Activated CD4-positive, alpha-beta T cell treated with anti-CD3 and anti-CD28 coated beads, Interleukin-2, amount 10 ng/mL, durations not matched to agents 24 days and 14 days (primary cell): ENCODE results near the gene MCM10. TPM values are rescaled to one million over a fixed set of nuclear protein-coding genes. Genes with fewer than 3 reads are reported as not detected.
A peak's percentile ranks its signal among the peaks of the same experiment; 100 is the strongest.

ENCODE experiments used
- DNase-seq: peaks from one replicate; pipeline ENCODE4 v3.0.0; 2022
- H3K27ac Mint-ChIP-seq: one replicate; pipeline ENCODE4 v1.8.0; 2022; ENCODE audit warnings: mild to moderate bottlenecking, mixed read lengths
- H3K27me3 Mint-ChIP-seq: one replicate; pipeline ENCODE4 v1.8.0; 2022; ENCODE audit warnings: mixed read lengths
- H3K36me3 Mint-ChIP-seq: one replicate; pipeline ENCODE4 v1.8.0; 2022; ENCODE audit warnings: low read depth, mild to moderate bottlenecking, mixed read lengths
- H3K4me1 Mint-ChIP-seq: one replicate; pipeline ENCODE4 v1.8.0; 2021; ENCODE audit warnings: mixed read lengths
- H3K4me3 Mint-ChIP-seq: one replicate; pipeline ENCODE4 v1.8.0; 2022; ENCODE audit warnings: mild to moderate bottlenecking, moderate library complexity, mixed read lengths
- H3K9me3 Mint-ChIP-seq: one replicate; pipeline ENCODE4 v1.8.0; 2021; ENCODE audit warnings: mixed read lengths
- intact Hi-C: fragments of 100-400 bp; cut with micrococcal nuclease; formaldehyde crosslinking; loops from one replicate; pipeline ENCODE4 v1.15.1; 2023
- total RNA-seq: library from RNA; stranded (reverse); gene quantifications from 2 replicates; pipeline ENCODE4 v1.2.3, GENCODE V29; 2022

MCM10 gene
- total RNA-seq, 1 donor from 2014 or later = 107 TPM

DNA sequence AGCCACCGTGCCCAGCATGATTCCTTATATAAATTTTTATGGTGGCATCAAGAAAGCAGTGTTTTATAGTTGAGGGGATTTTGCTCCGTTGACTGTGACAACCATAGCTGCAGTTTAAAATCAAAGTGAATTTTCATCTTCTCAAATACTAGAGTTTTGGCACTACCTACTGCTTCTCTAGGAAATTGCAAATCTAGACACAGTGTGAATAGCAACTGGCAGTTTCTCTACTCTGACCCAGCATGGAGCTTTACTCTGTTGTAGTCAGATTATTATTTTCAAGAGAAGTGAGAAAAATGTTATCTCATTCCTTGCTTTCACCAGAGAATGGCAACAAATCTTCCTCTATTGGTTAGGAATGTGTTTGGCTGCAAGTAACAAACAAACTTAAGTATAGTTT, 22.9 kb downstream of the MCM10 start:
- DNase-seq = no peak
- H3K27me3 Mint-ChIP-seq = no peaks in the 10 kb centered on the region
- no peaks in the 10 kb centered on the region for H3K9me3 Mint-ChIP-seq
- H3K4me1 Mint-ChIP-seq = no peaks in the 10 kb centered on the region
- H3K4me3 Mint-ChIP-seq = no peak overlapping the region
- peaks cover 54% of the 10 kb centered on the region for H3K36me3 Mint-ChIP-seq
- intact Hi-C loops = no loop called here
- H3K27ac Mint-ChIP-seq = no peak overlapping the region

DNA sequence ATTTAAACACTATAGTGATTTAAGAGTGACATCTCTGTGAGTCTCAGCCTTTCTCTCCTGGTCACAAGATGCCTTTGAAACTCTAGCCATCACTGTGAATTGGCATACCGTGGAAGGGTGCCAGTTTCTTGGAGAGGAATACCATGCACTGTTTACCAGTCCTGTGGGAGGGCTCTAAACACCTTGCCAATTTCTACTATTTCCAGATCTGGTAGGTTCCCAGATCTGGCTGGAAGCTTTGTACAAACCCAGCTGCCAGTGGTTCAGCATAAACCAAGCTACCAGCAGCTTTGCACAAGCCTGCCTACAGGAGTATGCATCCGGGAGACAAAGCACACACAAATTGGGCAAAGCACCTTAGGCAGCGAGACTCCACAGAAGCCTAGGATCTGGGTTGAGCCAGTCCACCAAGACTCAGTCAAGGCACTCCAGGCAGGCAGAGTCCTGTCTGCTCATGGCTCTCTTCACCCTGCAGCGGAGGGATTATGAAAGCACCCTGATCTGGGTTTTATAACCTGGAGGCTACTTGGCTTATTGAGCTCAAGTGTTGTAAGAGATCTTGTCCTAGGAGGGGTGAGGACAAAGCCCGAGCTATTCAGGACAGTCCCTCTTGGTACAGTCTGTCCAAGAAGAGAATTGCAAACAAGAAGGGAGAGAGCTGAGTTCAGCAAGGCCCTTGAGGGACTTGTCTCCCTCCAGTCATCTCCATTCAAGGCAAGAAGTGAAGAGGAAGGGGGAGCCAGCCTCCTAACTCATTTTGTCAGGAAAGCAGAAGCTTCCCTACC, 23.6 kb downstream of the MCM10 start:
- H3K4me3 Mint-ChIP-seq = no peak overlapping the region
- no peaks in the 10 kb centered on the region for H3K4me1 Mint-ChIP-seq
- intact Hi-C loops = no loop called here
- H3K27ac Mint-ChIP-seq = no peak overlapping the region
- H3K9me3 Mint-ChIP-seq = no peaks in the 10 kb centered on the region
- H3K27me3 Mint-ChIP-seq = no peaks in the 10 kb centered on the region
- no peak for DNase-seq
- peaks cover 57% of the 10 kb centered on the region for H3K36me3 Mint-ChIP-seq

DNA sequence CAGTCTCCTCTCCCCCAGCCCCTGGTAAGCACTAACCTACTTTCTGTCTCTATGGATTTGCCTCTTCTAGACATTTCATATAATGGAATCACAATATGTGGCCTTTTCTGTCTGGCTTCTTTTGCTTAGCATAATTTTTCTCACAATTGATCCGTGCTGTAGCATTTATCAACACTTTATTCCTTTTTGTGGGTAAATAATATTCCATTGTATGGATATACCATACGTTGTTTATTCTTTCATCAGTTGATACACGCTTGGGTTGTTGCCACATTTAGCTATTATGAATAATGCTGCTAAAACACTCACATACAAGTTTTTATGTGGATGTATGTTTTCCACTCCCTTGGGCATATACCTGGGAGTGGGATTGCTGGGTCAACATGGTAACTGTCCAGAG, 25.8 kb downstream of the MCM10 start:
- Mint-ChIP-seq H3K4me3 (no peak overlapping the region), H3K27me3 (no peaks in the 10 kb centered on the region), H3K9me3 (no peaks in the 10 kb centered on the region), H3K4me1 (no peaks in the 10 kb centered on the region), H3K36me3 (peaks cover 51% of the 10 kb centered on the region), H3K27ac (no peak overlapping the region)
- DNase-seq = no peak
- intact Hi-C loops = no loop called here

- Mint-ChIP-seq H3K36me3 (peaks cover 50% of the 10 kb centered on the region), H3K4me1 (no peaks in the 10 kb centered on the region), H3K9me3 (no peaks in the 10 kb centered on the region), H3K4me3 (no peak overlapping the region), H3K27ac (no peak overlapping the region), H3K27me3 (no peaks in the 10 kb centered on the region)
- intact Hi-C loops = no loop called here
- DNase-seq = no peak
These were observed 27.2 kb downstream of the MCM10 start for GRCh38 chr10:13188593-13188992.

DNA sequence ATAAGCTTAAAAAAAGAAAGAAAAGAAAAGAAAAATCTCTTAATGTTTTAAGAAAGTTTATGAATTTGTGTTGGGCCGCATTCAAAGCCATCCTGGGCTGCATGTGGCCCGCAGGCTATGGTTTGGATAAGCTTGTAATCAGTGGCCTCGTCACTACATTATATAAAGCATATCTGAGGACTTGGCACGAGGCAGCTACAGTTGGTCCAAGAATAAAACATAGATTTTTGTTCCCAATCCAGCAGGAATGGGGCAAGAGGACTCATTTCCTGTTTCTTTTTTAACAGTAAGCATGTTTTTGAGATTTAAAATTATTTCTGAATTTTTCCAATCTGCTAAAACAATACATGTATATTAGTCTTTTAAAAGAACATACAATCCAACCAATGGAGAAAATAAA, 28.6 kb downstream of the MCM10 start:
- Mint-ChIP-seq H3K36me3 (peaks cover 51% of the 10 kb centered on the region), H3K9me3 (no peaks in the 10 kb centered on the region), H3K27me3 (no peaks in the 10 kb centered on the region), H3K27ac (no peak overlapping the region), H3K4me1 (no peaks in the 10 kb centered on the region), H3K4me3 (no peak overlapping the region)
- intact Hi-C loops = no loop called here
- no peak for DNase-seq

- no peaks in the 10 kb centered on the region for H3K27me3 Mint-ChIP-seq
- H3K4me1 Mint-ChIP-seq = no peaks in the 10 kb centered on the region
- DNase-seq = no peak
- H3K27ac Mint-ChIP-seq = no peak overlapping the region
- intact Hi-C loops = no loop called here
- H3K9me3 Mint-ChIP-seq = no peaks in the 10 kb centered on the region
- peaks cover 50% of the 10 kb centered on the region for H3K36me3 Mint-ChIP-seq
- H3K4me3 Mint-ChIP-seq = no peak overlapping the region
These were observed 29.5 kb downstream of the MCM10 start for GRCh38 chr10:13190816-13191215.

- Mint-ChIP-seq H3K36me3 (peaks cover 49% of the 10 kb centered on the region), H3K4me1 (no peaks in the 10 kb centered on the region), H3K27ac (no peak overlapping the region), H3K27me3 (no peaks in the 10 kb centered on the region), H3K4me3 (no peak overlapping the region), H3K9me3 (no peaks in the 10 kb centered on the region)
- intact Hi-C loops = no loop called here
- no peak for DNase-seq
These were observed 30.0 kb downstream of the MCM10 start for GRCh38 chr10:13191362-13191761.

GRCh38 chr10:13193637-13194036, 32.3 kb downstream of the MCM10 start:
- Mint-ChIP-seq H3K36me3 (peaks cover 42% of the 10 kb centered on the region), H3K27me3 (no peaks in the 10 kb centered on the region), H3K27ac (no peak overlapping the region), H3K9me3 (no peaks in the 10 kb centered on the region), H3K4me3 (no peak overlapping the region), H3K4me1 (no peaks in the 10 kb centered on the region)
- DNase-seq = no peak
- intact Hi-C loops = no loop called here

DNA sequence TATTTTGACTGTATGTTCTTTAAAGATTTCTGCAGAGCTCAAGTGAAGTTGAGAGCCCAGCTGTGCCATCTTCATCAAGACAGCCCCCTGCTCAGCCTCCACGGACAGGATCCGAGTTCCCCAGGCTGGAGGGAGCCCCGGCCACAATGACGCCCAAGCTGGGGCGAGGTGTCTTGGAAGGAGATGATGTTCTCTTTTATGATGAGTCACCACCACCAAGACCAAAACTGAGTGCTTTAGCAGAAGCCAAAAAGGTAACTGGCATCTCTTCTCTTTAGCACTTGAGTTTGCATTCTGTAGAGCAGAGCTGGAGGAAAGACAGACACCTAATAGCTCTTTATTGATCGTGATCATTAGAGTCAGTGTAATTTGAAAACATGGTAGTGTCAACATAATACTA, 33.7 kb downstream of the MCM10 start:
- Mint-ChIP-seq H3K27ac (peak overlapping the region; percentile 19), H3K36me3 (peaks cover 47% of the 10 kb centered on the region), H3K4me1 (no peaks in the 10 kb centered on the region), H3K9me3 (no peaks in the 10 kb centered on the region), H3K27me3 (no peaks in the 10 kb centered on the region), H3K4me3 (no peak overlapping the region)
- intact Hi-C loops = no loop called here
- DNase-seq = no peak

GRCh38 chr10:13201132-13201531, 39.8 kb downstream of the MCM10 start:
- Mint-ChIP-seq H3K27ac (no peak overlapping the region), H3K9me3 (no peaks in the 10 kb centered on the region), H3K4me3 (no peak overlapping the region), H3K27me3 (no peaks in the 10 kb centered on the region), H3K36me3 (peaks cover 54% of the 10 kb centered on the region), H3K4me1 (no peaks in the 10 kb centered on the region)
- no peak for DNase-seq
- intact Hi-C loops = no loop called here

DNA sequence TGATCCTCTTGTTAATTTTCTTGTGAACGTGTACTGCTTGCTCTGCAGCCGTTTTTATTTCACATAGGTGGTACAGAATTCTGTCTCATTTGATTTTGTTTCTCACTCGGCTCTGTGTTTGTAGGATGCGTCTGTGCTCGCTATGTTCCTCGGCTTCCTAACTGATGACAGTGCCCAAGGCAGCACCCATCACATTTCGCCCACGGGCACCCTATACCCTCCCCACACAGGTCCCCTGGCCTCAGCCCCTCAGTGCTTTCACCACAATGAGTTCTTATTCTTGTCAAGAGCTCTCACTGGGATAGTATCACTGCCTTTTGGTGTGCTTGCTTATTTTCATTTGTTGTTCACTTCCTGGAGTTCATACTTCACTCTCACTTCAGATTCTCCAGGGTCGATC, 44.7 kb downstream of the MCM10 start:
- Mint-ChIP-seq H3K4me1 (no peaks in the 10 kb centered on the region), H3K27ac (no peak overlapping the region), H3K27me3 (no peaks in the 10 kb centered on the region), H3K36me3 (peaks cover 60% of the 10 kb centered on the region), H3K9me3 (no peaks in the 10 kb centered on the region), H3K4me3 (no peak overlapping the region)
- intact Hi-C loops = no loop called here
- DNase-seq = no peak

DNA sequence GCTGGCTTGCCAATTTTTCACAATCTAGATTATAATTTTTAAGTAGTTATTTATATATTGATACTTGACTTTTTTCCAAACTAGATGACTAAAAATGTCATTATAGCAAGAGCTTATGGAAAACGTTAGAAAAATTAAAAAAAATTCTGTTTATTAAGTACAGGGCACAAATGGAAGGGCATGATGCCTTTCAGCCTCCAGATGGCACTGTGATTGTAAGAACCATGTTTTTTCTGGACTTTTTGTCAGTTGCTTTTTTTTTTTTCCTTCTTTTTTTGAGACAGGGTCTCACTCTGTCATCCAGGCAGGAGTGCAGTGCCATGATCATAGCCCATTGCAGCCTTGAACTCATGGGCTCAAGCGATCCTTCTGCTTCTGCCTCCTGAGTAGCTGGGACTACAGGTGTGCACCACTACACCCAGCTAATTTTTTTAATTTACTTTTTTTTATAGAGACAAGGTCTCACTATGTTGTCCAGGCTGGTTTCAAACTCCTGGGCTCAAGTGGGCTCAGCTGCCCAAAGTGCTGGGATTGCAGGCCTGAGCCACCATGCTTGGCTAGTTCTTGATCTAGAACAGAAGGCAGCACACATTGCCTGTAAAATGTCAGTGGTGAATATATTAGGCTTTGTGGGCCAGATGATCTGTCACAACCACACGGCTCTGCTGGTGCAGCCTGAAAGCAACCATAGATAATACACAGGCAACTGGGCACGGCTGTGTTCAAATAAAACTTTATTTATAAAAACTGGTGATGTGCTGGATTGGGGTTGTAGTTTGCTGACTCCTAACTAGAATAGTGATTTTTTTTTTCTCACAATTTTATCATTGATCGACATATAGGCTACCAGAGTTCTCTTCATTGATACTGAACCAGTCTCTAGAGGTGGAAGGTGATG, 45.4 kb downstream of the MCM10 start:
- intact Hi-C loops = no loop called here
- DNase-seq = no peak
- Mint-ChIP-seq H3K4me3 (no peak overlapping the region), H3K4me1 (no peaks in the 10 kb centered on the region), H3K27me3 (no peaks in the 10 kb centered on the region), H3K27ac (no peak overlapping the region), H3K9me3 (no peaks in the 10 kb centered on the region), H3K36me3 (peaks cover 58% of the 10 kb centered on the region)

- H3K4me1 Mint-ChIP-seq = no peaks in the 10 kb centered on the region
- no peaks in the 10 kb centered on the region for H3K27me3 Mint-ChIP-seq
- intact Hi-C loops = no loop called here
- H3K4me3 Mint-ChIP-seq = no peak overlapping the region
- no peak overlapping the region for H3K27ac Mint-ChIP-seq
- H3K9me3 Mint-ChIP-seq = no peaks in the 10 kb centered on the region
- peaks cover 23% of the 10 kb centered on the region for H3K36me3 Mint-ChIP-seq
- no peak for DNase-seq
These were observed 51.8 kb downstream of the MCM10 start for GRCh38 chr10:13213163-13213562.

- no peak for DNase-seq
- Mint-ChIP-seq H3K27ac (no peak overlapping the region), H3K9me3 (no peaks in the 10 kb centered on the region), H3K27me3 (no peaks in the 10 kb centered on the region), H3K4me1 (peaks cover 1% of the 10 kb centered on the region), H3K4me3 (no peak overlapping the region), H3K36me3 (no peaks in the 10 kb centered on the region)
- intact Hi-C loops = no loop called here
These were observed 57.5 kb downstream of the MCM10 start for GRCh38 chr10:13218878-13219277.
